ENCODE data around the gene CDKN1C.
"Not testable (repeated sequence)": the region's sequence is repeated elsewhere in the genome, so short reads cannot be mapped to it uniquely, and the experiment has no call there.

Gene CDKN1C

GRCh38 chr11:2909133-2909902, 23.7 kb upstream of the CDKN1C start:
- TF ChIP-seq CTCF (IDR thresholded peaks at IDR 0.05), result no peak

DNA sequence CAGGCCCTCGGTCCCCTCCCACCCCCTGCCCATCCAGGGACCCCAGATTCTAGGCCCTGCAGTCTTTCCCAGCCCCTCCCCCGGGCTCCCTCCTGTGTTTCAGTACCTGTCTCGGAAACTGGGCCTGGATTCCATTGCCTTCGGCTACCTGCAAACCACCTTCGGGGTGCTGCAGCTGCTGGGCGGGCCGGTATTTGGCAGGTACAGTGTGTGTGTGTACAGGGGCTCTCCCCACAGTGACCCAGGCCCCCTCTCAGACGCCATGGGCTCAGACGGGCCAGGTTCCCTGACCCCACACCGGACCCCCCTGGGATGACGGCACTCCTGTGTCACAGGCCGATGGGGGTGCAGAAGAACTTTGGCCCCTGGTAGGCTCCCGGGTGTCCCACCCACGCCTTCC, 22.6 kb upstream of the CDKN1C start:
- peaks cover 13% of the 10 kb centered on the region for H3K36me3 ChIP-seq
- no peak for TF ChIP-seq CTCF (IDR thresholded peaks at IDR 0.05)
- no peak overlapping the region for H3K27ac ChIP-seq
- peaks cover 5 to 7% of the 10 kb centered on the region in 2 experiments for H3K4me1 ChIP-seq (ENCODE audit: control insufficient read depth in 1 of 2, insufficient read depth in 1 of 2, low read depth in 1 of 2, low read length in 1 of 2)
- H3K27me3 ChIP-seq, result peaks cover 38% of the 10 kb centered on the region
- H3K4me3 ChIP-seq (ENCODE audit: low read depth in 1 of 2, low read length in 1 of 2), result no peak overlapping the region
- no peaks in the 10 kb centered on the region for H3K9me3 ChIP-seq

More at GRCh38 chr11:2909133-2909902, 23.7 kb upstream of the CDKN1C start:
- H3K27me3 ChIP-seq, result peaks cover 50% of the 10 kb centered on the region
- peaks cover 13% of the 10 kb centered on the region for H3K36me3 ChIP-seq
- no peak overlapping the region for H3K27ac ChIP-seq
- no peaks in the 10 kb centered on the region for H3K9me3 ChIP-seq
- H3K4me3 ChIP-seq (ENCODE audit: low read depth in 1 of 2, low read length in 1 of 2), result no peak overlapping the region
- H3K4me1 ChIP-seq (ENCODE audit: control insufficient read depth in 1 of 2, insufficient read depth in 1 of 2, low read depth in 1 of 2, low read length in 1 of 2), result no peaks in the 10 kb centered on the region

DNA sequence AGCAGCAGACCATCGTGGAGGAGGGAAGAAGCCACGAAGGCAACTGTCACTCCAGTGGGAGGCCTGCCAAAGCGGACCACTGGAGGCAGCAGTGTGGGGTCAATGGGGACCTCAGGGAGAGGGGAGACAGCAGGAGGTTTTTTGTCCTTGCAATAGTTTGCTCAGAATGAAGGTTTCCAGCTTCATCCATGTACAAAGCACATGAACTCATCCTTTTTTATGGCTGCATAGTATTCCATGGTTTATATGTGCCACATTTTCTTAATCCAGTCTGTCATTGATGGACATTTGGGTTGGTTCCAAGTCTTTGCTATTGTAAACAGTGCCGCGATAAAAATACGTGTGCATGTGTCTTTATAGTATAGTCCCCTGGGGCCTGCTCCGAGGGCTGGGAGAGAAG, 19.7 kb upstream of the CDKN1C start:
- H3K4me3 ChIP-seq (ENCODE audit: low read depth in 1 of 2, low read length in 1 of 2); H3K9me3 ChIP-seq; H3K27ac ChIP-seq: not testable (repeated sequence)
- Histone ChIP-seq H3K4me1 (ENCODE audit: control insufficient read depth in 1 of 2, insufficient read depth in 1 of 2, low read depth in 1 of 2, low read length in 1 of 2) (peaks cover 25% of the 10 kb centered on the region in 2 experiments), H3K36me3 (peaks cover 13% of the 10 kb centered on the region), H3K27me3 (peaks cover 22% of the 10 kb centered on the region)

GRCh38 chr11:2904153-2905052, 18.8 kb upstream of the CDKN1C start:
- no peak for TF ChIP-seq CTCF (IDR thresholded peaks at IDR 0.05)
- H3K4me1 ChIP-seq (ENCODE audit: control insufficient read depth in 1 of 2, insufficient read depth in 1 of 2, low read depth in 1 of 2, low read length in 1 of 2), result peaks cover 34% of the 10 kb centered on the region in 2 experiments
- H3K36me3 ChIP-seq, result peaks cover 8% of the 10 kb centered on the region
- no peak overlapping the region for H3K27ac ChIP-seq
- no peaks in the 10 kb centered on the region for H3K9me3 ChIP-seq
- no peak overlapping the region for H3K4me3 ChIP-seq (ENCODE audit: low read depth in 1 of 2, low read length in 1 of 2)
- H3K27me3 ChIP-seq, result peaks cover 17% of the 10 kb centered on the region

- no peak overlapping the region for H3K4me3 ChIP-seq (ENCODE audit: low read depth in 1 of 2, low read length in 1 of 2)
- H3K27ac ChIP-seq, result no peak overlapping the region
- no peak for TF ChIP-seq CTCF (IDR thresholded peaks at IDR 0.05)
- H3K27me3 ChIP-seq, result peaks cover 9% of the 10 kb centered on the region
- peaks cover 6% of the 10 kb centered on the region for H3K36me3 ChIP-seq
- H3K9me3 ChIP-seq, result no peaks in the 10 kb centered on the region
- peaks cover 42% of the 10 kb centered on the region in 2 experiments for H3K4me1 ChIP-seq (ENCODE audit: control insufficient read depth in 1 of 2, insufficient read depth in 1 of 2, low read depth in 1 of 2, low read length in 1 of 2)
These were observed 18.1 kb upstream of the CDKN1C start for GRCh38 chr11:2903672-2904011.
